Left forelimb (tissue), 1 donor: Measurements from ENCODE around the gene EPOP.

Source experiments
- DNase-seq: peaks from one replicate; pipeline ENCODE4 v3.0.0-alpha.2; 2018; ENCODE audit warnings: low spot score

The EPOP gene

DNA sequence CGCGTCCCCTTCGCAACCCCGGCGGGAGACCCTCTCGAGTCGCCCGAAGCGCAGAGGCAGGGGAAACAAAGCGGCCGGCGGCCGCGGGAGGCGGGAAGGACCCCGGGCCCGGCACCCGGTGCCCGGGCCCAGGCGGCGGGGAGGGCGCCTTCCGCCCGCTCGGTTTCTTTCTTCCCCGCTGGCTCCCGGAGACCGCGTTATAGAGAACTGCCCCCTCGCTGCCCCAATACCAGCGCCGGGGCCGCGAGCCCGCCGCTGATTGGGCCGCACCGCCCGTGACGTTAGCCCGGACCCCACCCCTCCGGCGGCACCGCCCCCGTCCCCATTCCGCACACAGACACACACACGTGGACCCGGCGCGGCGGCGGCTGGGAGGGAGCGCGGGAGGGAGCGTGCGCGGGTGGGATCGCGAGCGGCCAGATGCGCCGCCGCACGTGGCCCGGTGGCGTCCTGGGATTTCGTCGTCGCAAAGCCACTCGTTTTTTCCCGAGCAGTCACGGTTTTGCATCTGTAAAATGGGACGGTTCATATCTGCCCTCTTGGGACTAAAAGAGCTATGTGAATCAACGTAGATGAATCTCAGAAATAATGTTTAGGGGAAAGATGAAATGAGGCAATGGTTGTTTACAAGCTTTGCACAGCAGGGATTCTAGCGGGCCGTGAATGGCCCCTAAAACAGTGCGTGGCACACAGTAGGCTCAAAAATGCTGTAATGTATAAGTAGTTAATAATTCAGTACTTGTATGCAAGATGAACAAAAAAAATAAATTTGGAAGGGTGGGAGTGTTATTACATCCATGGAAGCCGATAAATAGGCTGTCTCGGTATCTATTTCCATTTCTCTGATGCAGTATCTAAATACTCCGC is at the start of gene EPOP:
TSS of gene EPOP (minus strand) at position 209 of the 867 bp plus-strand sequence. CDS start 462 bp downstream, outside the sequence.
- peak; percentile 89 for DNase-seq

DNA sequence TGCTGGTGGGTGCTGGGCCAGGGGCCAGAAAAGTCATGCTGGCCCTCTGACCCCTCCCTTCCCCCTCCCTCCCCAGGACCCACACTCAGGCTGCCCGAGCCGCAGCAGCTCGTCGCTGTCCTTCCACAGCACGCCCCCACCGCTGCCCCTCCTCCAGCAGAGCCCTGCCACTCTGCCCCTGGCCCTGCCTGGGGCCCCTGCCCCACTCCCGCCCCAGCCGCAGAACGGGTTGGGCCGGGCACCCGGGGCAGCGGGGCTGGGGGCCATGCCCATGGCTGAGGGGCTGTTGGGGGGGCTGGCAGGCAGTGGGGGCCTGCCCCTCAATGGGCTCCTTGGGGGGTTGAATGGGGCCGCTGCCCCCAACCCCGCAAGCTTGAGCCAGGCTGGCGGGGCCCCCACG is 47.0 kb upstream of the EPOP start:
- DNase-seq, result no peak

DNA sequence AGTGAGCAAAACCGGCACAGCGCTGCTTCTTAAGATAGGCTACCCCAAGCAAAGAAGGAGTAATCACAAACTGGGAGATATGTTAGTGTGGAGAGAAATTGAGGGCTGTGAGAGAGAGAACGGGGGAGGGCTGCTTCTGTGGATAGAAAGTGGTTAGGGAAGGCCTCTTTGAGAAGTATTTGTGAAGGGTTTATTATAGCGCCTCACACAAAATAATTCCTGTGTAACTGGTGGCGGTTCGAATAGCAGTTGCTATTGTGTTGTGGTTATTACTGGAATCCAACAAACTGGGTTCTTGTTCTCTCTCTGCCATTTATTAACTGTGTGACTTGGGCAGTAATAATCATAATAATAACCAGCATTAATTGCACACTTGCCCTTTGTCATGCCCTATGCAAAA is 46.2 kb upstream of the EPOP start:
- DNase-seq, result no peak

DNA sequence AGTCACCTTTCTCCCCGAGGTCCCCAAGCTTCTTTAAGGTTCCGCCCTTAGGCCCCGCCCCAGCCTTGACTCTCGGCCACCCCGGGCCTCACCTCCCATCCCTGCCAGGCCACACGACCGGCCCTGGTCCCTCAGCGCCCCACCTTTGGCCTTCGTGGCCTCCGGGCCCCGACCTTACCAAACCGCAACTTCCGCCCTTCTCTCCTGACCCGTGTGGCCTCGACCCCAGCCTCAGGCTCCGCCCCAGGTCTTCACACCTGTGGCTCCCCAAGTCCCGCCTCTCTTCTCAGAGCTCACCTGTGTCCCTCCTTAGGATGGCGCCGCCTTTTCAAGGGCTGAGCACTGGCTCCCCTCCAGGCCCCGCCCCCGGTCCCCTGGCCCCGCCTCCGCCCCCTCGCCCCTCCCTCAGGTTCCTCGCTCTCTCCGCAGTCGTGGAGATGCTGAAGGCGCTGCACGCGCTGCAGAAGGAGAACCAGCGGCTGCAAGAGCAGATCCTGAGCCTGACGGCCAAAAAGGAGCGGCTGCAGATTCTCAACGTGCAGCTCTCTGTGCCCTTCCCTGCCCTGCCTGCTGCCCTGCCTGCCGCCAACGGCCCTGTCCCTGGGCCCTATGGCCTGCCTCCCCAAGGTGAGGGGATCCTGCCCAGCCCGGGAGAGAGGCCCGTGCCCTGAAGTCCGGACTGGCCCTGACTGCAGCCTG is 45.3 kb upstream of the EPOP start:
- no peak for DNase-seq

DNA sequence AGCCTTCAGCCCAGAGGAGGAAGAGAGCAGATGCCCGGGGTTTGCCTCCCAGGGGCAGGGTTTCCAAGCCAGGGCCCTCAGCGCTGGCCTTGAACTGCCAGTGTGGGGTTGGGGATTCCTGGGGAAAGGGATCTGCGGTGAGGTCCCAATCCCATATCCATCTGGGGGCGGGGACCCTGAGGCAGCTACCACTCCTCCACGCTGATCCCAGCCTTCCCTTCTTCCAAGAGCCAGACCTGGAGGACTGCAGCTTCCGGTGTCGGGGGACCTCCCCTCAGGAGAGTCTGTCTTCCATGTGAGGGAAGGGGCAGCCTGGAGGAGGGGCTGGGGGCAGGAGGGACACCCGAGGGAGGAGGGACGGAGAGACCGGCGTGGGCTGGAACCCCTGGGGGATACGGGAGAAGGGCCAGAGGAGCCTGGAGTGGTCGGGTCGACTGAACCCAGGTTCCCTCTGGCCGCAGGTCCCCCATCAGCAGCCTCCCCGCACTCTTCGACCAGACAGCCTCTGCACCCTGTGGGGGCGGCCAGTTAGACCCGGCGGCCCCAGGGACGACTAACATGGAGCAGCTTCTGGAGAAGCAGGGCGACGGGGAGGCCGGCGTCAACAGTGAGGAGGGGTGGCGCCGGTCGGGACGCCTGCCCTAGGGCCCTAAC is 44.7 kb upstream of the EPOP start:
- no peak for DNase-seq

DNA sequence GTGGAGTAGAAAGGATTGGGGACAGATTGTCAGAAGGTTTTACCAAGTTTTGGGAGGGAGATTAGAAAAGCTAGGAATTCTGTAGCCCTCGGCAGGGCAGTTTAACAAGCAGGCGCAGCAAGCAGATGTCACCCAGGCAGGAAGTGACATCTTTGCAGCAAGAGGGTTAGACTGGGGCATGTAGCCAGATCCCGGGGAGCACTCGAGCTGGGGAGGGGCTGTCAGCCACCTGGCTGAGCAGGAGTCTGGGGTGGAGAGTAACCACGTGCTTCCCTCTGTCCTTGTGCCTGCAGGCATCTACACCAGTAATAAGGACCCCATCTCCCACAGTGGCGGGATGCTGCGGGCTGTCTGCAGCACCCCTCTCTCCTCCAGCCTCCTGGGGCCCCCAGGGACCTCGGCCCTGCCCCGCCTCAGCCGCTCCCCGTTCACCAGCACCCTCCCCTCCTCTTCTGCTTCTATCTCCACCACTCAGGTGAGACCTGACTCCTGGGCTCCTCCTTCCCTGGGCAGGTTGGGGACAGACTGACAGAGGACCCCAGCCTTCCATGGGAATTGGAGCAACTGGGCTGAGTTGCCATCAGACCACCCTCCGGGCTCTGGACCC is 42.5 kb upstream of the EPOP start:
- DNase-seq, result no peak

DNA sequence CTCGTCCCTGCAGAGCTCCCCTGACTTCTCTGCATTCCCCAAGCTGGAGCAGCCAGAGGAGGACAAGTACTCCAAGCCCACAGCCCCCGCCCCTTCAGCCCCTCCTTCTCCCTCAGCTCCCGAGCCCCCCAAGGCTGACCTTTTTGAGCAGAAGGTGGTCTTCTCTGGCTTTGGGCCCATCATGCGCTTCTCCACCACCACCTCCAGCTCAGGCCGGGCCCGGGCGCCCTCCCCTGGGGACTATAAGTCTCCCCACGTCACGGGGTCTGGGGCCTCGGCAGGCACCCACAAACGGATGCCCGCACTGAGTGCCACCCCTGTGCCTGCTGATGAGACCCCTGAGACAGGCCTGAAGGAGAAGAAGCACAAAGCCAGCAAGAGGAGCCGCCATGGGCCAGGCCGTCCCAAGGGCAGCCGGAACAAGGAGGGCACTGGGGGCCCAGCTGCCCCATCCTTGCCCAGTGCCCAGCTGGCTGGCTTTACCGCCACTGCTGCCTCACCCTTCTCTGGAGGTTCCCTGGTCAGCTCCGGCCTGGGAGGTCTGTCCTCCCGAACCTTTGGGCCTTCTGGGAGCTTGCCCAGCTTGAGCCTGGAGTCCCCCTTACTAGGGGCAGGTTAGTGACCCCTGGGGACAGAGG is 41.7 kb upstream of the EPOP start:
- DNase-seq, result no peak

DNA sequence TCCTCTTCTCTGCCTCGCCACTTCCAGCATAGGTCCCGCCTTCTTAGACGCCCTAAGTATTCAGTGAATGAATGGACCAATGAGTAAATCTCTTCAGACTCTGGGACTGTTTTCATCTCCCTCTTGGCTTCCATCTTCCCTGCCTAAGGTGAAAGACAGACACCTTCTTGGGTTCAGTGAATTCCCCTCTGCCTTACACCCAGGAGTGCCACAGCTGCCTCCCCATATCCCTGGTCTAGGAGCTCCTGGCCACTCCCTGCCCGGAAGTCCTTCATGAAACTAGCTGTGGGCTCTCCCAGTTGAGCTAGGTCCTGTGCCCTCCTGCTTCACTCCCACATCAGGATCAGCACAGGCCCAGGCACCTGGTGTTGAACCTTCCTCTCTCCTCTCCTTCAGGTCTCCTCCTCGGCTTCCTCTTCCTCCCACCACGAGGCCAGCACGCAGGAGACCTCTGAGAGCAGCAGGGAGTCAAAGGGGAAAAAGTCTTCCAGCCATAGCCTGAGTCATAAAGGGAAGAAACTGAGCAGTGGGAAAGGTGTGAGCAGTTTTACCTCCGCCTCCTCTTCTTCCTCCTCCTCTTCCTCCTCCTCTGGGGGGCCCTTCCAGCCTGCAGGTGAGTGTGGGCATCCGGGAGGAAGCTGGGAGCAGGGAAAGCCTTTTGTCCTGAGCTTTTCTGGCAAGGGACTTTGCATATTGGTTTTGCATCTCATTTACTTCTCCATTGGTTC is 40.6 kb upstream of the EPOP start:
- no peak for DNase-seq

DNA sequence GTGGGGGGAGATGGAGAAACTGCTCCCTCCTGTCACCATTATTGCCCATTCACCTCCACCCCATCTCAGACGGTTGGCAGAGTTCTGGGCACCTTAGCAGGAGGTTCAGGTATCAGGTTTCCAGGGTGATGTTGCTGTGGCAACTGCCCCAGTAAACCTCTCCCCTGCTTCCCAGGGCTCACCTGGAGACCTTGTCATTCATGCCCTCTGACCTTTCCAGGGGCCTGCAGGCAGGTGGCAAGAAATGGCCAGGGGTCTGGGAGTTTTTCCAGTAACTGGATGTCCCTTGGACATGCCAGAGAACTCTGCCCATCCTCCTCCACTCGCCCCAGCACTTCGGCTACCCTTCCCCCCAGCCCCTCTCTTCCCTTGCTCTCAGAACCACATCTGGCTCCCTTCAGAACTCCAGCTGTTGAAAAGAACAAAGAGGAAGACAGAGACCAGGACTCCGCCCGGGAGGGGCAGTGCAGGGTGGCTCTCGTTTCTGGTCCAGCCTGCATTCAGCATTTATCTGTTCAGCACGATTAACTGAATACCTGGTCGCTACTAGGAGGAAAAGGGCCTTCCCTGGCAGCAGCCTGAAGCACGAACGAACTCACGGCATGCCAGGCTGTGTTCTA is 38.8 kb upstream of the EPOP start:
- DNase-seq, result no peak

DNA sequence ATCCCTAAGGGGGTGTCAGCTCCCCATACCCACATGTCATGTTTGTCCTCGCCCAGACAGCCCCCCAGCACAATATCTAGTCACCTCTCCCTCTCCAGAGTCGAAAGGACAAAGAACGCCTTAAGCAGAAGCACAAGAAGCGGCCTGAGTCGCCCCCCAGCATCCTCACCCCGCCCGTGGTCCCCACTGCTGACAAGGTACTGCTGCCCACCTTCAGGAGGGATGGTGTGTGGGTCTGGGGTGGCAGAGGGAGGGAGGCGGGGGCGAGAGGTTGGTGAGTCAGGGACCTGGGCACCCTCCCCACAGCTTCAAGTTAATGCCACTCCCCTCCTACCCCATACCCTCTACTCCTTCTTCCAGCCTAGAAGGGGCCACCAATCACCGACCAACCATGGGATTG is 37.8 kb upstream of the EPOP start:
- no peak for DNase-seq

DNA sequence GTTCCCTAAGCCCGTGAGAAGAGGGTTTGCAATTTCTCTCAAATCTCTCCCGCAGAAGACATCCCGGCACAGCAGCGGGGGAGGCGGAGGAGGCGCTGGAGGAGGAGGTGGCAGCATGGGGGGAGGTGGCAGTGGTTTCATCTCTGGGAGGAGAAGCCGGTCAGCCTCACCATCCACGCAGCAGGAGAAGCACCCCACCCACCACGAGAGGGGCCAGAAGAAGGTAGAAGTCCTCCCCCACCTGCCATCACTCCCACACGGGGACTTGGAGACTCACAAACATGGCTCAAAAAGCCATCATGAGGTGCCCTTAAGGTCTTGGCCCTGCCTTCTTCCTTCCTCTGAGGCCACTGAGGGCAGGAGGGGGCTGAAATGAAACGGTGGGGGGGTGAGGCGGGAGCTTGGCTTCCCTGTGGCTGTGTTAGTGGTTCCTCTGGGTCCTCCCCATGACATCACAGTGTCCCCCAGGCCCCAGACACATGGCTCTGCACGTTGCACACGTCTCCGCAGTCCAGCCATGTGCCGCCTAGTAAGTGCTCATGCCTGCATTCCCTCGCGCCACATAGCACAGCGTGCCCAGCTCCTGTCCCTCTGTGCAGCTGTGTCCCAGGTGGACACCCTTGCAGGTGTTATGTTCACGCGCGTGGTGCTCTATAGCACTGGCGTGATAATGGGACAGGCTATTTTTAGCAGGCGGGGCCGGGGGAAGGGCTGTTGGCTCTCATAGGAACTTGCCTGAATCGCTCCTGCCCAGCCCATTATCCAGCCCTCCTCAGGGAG is 37.2 kb upstream of the EPOP start:
- no peak for DNase-seq

DNA sequence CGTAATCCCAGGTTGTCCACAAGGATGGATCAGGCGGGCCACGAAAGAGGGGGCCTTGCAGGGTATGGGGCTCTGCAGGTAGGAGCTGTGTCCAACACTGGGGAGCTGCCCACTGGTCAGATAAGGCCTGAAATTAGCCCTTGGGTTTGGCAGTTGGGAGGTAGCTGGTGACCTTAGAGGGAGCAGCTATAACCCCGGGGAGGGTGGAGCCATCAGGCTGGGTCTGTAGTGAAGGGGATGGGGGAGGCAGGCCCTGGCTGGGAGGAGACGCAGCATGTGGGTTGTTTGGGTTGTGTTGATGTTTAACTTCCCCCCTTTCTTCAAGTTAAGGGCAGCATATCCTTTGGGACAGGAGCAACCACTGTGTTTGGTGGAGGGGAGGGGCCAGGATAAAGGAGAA is 36.2 kb upstream of the EPOP start:
- no peak for DNase-seq

DNA sequence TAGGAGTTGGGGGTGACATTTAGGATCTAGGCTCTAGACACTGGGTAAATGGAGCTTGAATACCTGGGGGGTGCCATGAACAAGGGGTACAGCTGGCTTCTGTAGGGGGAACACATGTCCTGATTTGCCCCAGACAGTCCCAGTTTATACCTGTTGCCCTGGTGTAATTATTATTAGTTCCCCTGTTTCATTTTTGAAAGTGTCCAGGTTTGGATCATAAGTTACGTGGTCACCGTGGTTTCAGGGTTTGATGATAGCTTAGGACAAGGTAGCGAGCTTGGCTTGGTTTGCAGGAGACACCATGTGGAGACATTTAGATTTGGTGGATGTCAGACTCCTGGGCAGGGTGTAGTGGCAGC is 35.8 kb upstream of the EPOP start:
- no peak for DNase-seq

DNA sequence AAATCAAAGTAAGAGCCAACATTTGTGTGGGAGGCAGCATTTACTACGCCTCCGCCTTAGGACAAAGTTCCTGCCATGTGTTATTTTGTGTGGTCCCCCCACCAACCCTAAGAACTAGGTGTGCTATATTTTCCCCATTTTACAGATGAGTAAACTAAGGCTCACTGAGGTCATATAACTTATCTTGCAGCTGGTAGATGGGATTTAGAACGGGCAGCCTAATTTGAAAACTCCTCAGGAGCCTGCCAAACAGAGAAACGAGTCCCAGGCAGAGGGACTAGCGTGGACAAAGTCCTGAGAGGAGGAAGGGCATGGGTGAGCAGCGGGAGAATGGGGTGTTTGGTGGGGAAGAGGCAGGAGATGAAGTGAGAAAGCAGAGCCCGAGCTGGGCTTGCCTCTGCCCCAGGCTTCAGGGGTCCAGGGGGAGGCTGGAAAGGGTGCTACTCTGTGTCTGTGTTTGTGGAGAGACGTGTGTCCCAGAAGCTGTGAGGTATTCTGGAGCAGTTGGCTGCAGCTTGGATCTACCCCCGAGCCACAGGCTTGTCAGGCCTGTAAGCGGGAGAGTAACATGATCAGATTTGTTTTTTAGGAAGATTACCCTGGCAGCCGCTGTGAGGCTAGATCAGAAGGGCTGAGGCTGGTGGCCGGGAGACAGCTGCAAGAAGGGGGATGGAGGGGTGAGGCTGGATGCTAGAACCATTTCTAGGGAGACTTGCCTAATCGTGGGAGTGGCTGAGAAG is 35.3 kb upstream of the EPOP start:
- no peak for DNase-seq

DNA sequence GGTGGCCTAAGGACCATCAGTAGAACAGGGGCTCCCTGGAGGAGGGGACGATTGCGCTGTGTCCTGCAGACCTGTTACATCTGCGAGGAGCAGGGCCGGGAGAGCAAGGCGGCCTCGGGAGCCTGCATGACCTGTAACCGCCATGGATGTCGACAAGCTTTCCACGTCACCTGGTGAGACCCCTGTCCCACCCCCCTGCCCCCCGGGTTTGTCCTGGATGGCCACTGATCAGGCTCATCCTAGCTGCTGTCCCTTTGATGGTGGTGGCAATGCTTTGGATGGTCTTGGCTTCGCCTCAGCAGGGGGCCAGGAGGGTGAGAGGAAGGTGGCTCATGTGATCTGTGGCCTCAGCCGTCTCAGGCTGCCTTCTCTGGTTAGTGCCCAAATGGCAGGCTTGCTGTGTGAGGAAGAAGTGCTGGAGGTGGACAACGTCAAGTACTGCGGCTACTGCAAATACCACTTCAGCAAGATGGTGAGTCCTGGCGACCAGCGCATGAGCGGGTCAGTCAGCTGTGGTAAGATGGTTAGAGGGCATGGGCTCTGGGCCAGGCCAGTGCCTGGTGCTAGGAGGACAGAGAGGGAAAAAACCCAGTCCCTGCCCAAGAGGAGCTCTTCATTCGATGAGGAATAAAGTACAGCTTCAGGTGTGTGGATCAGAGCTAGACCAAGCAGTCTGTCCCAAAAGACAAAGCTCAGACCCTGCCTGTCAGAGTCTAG is 34.5 kb upstream of the EPOP start:
- no peak for DNase-seq

DNA sequence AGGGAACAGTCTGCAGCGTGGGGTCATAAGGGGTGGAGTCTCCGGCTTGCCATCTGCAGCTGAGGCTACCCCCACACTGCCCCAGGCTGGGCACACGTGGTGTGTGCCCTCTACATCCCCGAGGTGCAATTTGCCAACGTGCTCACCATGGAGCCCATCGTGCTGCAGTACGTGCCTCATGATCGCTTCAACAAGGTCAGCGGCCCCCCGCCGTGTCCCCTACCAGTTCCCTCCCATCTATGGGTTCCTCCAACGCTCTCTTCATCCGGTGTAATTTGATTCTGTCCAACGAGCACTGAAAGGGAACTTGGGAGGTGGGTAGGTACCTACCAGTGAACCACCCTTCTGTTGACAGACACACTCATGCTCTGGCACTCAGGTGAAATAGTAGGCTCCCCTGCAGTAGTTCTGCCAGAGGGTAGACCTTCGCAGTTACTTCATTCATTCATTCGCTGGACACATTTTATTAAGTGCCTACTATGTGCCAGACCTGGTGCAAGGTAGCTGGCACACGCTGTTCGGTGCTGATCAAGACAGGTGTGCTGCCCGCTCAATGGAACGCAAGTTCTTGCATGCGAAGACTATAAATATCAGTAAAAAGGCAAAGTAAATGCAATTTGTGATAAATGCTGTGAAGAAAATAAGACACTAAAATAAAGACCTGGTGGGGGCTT is 33.1 kb upstream of the EPOP start:
- no peak for DNase-seq

DNA sequence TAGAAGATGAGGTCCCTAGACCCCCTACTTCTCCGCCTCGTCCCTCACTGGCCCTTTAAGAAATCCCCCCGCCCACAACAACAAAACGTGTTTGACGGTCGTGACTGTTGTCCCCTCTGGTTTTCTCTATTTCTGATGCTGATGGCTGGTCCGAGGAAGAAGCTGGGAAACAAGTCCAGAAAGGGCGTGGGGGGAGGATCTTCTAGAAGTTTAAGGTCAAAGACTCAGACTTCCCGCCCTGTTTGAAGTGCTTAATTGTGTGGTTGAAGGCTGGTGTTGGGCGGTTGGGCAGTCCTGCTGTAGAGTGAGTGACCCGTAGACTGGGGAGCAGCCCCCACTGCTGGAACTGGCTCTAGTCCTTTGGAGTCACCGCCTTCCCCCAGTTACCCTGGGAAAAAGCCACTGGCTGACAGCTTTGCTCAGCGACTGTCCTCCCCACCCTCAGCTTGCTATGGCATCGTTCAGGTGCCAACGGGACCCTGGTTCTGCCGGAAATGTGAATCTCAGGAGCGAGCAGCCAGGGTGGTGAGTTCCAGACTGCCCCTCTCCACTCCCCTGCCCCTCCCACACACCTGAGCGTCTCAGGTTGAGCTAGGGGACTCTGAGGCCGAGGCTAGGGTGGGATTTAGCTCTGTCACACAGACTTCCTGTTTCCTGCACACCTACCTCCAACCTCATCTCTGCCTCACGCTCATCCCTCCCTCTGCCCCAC is 31.9 kb upstream of the EPOP start:
- DNase-seq, result no peak
